H1 (cell line): ENCODE data around the gene GJB3. TPM values are rescaled to one million over a fixed set of nuclear protein-coding genes. Genes with fewer than 3 reads are reported as not detected.

Experiments
- CHD7 ChIP-seq: fragments of 300-600 bp; sonication (generic); IDR thresholded peaks from 2 replicates; pipeline ENCODE4 v1.7.1; 2012; ENCODE audit warnings: low read length, moderate library complexity, mild to moderate bottlenecking, inconsistent platforms; ENCODE audit not compliant: insufficient replicate concordance
- EGR1 ChIP-seq: IDR thresholded peaks from 2 replicates; pipeline ENCODE4 v1.6.1; 2011; ENCODE audit warnings: low read depth, low read length, borderline replicate concordance
- EP300 ChIP-seq, 2 experiments: IDR thresholded peaks; 1 replicate in 1 of 2; 2 replicates in 1 of 2; pipeline ENCODE4 v1.6.1; 2011 to 2012; ENCODE audit warnings: low read depth in 2 of 2, low read length in 2 of 2, mild to moderate bottlenecking in 2 of 2, borderline replicate concordance in 1 of 2, inconsistent platforms in 1 of 2, moderate library complexity in 1 of 2
- HDAC2 ChIP-seq, 2 experiments: fragments of 300-600 bp in 1 of 2; sonication (generic) in 1 of 2; IDR thresholded peaks; 2 replicates each; pipeline ENCODE4 v1.6.1; 2011 to 2012; ENCODE audit warnings: low read depth in 2 of 2, low read length in 2 of 2, mild to moderate bottlenecking in 2 of 2, moderate library complexity in 2 of 2, borderline replicate concordance in 1 of 2, inconsistent platforms in 1 of 2
- NANOG ChIP-seq: IDR thresholded peaks from 2 replicates; pipeline ENCODE4 v1.6.1; 2011; ENCODE audit warnings: low read length, low read depth, mild to moderate bottlenecking, inconsistent platforms; ENCODE audit not compliant: insufficient read depth, poor library complexity, severe bottlenecking
- SP1 ChIP-seq: IDR thresholded peaks from 2 replicates; pipeline ENCODE4 v1.6.1; 2011; ENCODE audit warnings: low read depth, low read length
- SRF ChIP-seq: IDR thresholded peaks from 2 replicates; pipeline ENCODE4 v1.6.1; 2011; ENCODE audit warnings: mild to moderate bottlenecking, low read depth, low read length, moderate library complexity
- polyA plus RNA-seq, 7 experiments: library from polyadenylated mRNA; depleted of rRNA in 3 of 7; stranded (reverse) in 5 of 7; unstranded in 2 of 7; fragments of >200 nt in 5 of 7; fragments of 200-250 nt in 2 of 7; gene quantifications; 1 replicate in 5 of 7; 2 replicates in 1 of 7; 4 replicates in 1 of 7; pipeline versions ENCODE4 v1.2.1 to v1.2.3, GENCODE V29; 2011 to 2013; ENCODE audit warnings: missing spikeins in 2 of 7, mixed read lengths in 2 of 7
- total RNA-seq: library from RNA; stranded (reverse); fragmentation: NEBNext Ultra II Directional; extraction: Animal tissue kit (Norgen Biotek cat#: 25700); gene quantifications from 2 replicates; pipeline ENCODE4 v1.2.1, GENCODE V29; 2021

GJB3 gene
- total and polyA plus RNA-seq, 2 of the 8 experiments (the other 6 are each of a cell fraction or from before 2014, with no cell fraction given): 0.93 to 1.6 TPM

GRCh38 chr1:34754964-34755637 is 25.9 kb upstream of the GJB3 start, which contains the start of gene GJB5 (continued):
- TF ChIP-seq CHD7 (no peak), SP1 (no peak), EGR1 (no peak), EP300 (IDR thresholded peaks at IDR 0.05; ENCODE audit: borderline replicate concordance in 1 of 2, low read depth in 2 of 2, low read length in 2 of 2) (no peak), SRF (no peak), HDAC2 (IDR thresholded peaks at IDR 0.05; ENCODE audit: borderline replicate concordance in 1 of 2, low read depth in 2 of 2, low read length in 2 of 2) (no peak), NANOG (no peak)
